ENCODE data around the gene LDLRAD3. TPM values are rescaled to one million over a fixed set of nuclear protein-coding genes. Genes with fewer than 3 reads are reported as not detected.

LDLRAD3 gene
- total RNA-seq, 1 donor: 3.1 TPM

- Histone ChIP-seq H3K4me1 (ENCODE audit: insufficient read depth, low read length) (no peaks in the 10 kb centered on the region), H3K4me3 (ENCODE audit: low read length) (no peak overlapping the region), H3K9me3 (ENCODE audit: low read depth, low read length) (no peaks in the 10 kb centered on the region), H3K27me3 (ENCODE audit: insufficient read depth, low read length) (no peaks in the 10 kb centered on the region)
These were observed 80.1 kb downstream of the LDLRAD3 start for GRCh38 chr11:36023922-36024321.

DNA sequence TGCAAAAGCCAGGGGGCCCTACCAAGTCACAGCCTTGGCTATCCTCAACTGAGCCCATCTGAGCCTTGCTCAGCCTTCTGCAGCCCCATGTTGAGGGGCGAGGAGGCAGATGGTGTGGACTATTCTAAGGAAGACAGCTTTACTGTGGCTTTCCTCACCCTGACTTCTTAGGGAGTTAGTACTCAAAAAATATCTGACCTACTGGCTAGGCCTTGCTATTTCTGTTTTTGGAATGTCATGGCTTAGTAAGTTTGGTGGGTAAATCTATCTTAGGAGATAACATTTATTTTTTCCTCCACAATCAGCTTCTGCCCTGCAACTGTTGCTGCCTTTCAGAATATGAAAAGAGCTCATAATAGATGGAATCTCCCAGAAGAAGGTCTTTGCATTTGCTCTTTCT, 80.9 kb downstream of the LDLRAD3 start:
- Histone ChIP-seq H3K9me3 (ENCODE audit: low read depth, low read length) (no peaks in the 10 kb centered on the region), H3K4me3 (ENCODE audit: low read length) (no peak overlapping the region)

GRCh38 chr11:36026315-36026968, 82.6 kb downstream of the LDLRAD3 start:
- Histone ChIP-seq H3K9me3 (ENCODE audit: low read depth, low read length) (no peaks in the 10 kb centered on the region), H3K4me1 (ENCODE audit: insufficient read depth, low read length) (no peaks in the 10 kb centered on the region), H3K4me3 (ENCODE audit: low read length) (no peak overlapping the region), H3K27me3 (ENCODE audit: insufficient read depth, low read length) (no peaks in the 10 kb centered on the region)

More for the DNA sequence above, 80.9 kb downstream of the LDLRAD3 start:
- Histone ChIP-seq H3K27me3 (ENCODE audit: insufficient read depth, low read length) (no peaks in the 10 kb centered on the region), H3K4me1 (ENCODE audit: insufficient read depth, low read length) (no peaks in the 10 kb centered on the region)

GRCh38 chr11:36027731-36028130, 83.9 kb downstream of the LDLRAD3 start:
- H3K27me3 ChIP-seq (ENCODE audit: insufficient read depth, low read length): no peaks in the 10 kb centered on the region
- no peak overlapping the region for H3K4me3 ChIP-seq (ENCODE audit: low read length)
- no peaks in the 10 kb centered on the region for H3K9me3 ChIP-seq (ENCODE audit: low read depth, low read length)
- H3K4me1 ChIP-seq (ENCODE audit: insufficient read depth, low read length): no peaks in the 10 kb centered on the region

GRCh38 chr11:36029616-36030015, 85.8 kb downstream of the LDLRAD3 start:
- Histone ChIP-seq H3K4me1 (ENCODE audit: insufficient read depth, low read length) (no peaks in the 10 kb centered on the region), H3K27me3 (ENCODE audit: insufficient read depth, low read length) (no peaks in the 10 kb centered on the region), H3K4me3 (ENCODE audit: low read length) (no peak overlapping the region), H3K9me3 (ENCODE audit: low read depth, low read length) (no peaks in the 10 kb centered on the region)

DNA sequence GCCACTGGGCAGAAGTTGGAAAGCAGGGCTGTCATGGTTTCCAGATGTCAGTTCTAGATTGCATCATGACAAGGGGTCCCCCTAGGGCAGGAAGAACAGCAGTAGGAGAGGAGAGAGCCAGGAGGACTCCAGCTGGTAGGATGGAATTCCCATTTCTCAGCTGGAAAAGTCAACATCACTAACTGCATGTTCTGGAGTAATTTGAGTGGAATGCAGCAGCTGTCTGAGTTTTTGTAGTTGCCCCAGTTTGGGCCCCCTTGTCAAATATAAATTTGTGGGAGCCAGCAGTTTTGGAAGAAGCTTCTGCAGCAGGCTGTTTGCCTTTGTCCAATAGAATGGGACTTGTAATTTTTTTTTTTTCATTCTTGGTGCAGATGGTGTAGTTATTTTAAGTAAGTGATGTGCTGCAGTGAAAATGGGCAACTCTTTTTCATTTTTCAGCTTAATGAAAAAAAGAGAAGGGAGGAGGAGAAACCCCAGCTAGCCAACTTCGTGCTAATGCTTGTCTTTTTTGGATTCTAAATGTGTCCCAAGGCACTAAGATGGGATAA, 86.9 kb downstream of the LDLRAD3 start:
- Histone ChIP-seq H3K27me3 (ENCODE audit: insufficient read depth, low read length) (no peaks in the 10 kb centered on the region), H3K4me3 (ENCODE audit: low read length) (no peak overlapping the region), H3K9me3 (ENCODE audit: low read depth, low read length) (no peaks in the 10 kb centered on the region), H3K4me1 (ENCODE audit: insufficient read depth, low read length) (no peaks in the 10 kb centered on the region)

DNA sequence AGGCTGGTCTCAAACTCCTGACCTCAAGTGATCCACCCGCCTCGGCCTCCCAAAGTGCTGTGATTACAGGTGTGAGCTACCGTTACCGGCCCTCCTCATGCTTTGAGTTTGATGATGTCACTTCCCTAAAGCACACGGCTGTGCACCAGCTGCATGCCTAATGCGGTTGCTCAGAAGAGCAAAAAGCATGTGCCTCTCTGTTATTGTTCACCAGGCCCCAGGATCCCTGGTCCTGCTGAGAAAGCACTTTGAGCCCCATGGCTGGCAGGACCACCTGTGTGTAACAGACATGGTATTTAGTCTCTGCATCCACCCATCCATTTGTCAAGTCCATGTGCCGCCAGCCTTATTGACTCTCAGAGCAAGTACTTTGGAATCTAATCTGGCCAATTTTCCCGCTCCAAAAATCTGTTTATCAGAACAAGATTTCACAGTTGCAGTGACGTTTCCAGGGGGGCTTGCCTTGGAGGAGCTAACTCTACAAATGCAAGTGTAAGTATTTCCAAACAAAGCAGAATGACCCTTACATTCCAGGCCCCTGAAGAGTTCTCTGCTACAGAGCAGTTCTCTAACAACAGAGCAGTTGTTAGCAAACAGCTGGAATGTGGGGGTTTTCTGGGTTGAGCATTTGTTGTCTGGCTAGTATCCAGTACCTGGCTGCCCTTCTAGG, 89.4 kb downstream of the LDLRAD3 start:
- H3K27me3 ChIP-seq (ENCODE audit: insufficient read depth, low read length): no peaks in the 10 kb centered on the region
- H3K4me3 ChIP-seq (ENCODE audit: low read length): no peak overlapping the region
- no peaks in the 10 kb centered on the region for H3K4me1 ChIP-seq (ENCODE audit: insufficient read depth, low read length)
- H3K9me3 ChIP-seq (ENCODE audit: low read depth, low read length): no peaks in the 10 kb centered on the region

GRCh38 chr11:36033936-36034335, 90.1 kb downstream of the LDLRAD3 start:
- Histone ChIP-seq H3K27me3 (ENCODE audit: insufficient read depth, low read length) (no peaks in the 10 kb centered on the region), H3K4me1 (ENCODE audit: insufficient read depth, low read length) (no peaks in the 10 kb centered on the region), H3K4me3 (ENCODE audit: low read length) (no peak overlapping the region), H3K9me3 (ENCODE audit: low read depth, low read length) (no peaks in the 10 kb centered on the region)

DNA sequence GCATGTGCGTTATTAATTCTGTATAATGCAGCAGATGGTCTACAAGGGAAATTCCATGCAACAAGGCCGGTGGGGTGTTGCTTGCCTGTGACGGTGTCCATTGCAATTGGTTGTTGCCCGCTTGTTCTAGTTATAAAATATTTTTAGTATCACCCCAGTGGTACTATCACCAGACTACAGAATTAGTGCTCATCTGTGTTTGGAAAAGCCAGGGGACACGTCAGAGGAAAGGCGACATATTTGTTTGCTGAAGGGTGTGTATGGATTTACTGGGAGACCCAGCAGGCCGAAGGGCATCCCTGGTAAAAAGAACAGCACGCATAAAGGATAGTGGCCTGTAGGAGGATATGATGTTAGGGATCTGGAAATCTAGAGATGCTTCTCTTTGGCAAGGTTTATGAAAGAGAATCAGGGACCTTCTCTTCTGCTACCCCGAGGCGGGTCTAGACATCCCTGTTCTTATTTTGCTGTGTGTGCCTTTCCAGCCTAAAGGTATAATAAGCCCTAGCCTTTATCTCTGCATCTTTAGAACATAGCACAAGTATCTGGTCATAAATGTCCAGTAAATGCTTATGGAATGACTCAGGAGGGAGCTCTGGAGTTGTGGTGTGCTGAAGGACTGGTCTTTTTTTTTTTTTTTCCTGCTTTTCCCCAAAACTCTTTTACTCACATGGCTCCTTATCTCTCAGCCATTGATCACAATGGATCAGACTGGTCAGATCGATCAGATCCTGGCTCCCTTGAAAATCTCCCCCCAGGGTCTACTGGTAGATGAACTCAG, 90.9 kb downstream of the LDLRAD3 start:
- no peaks in the 10 kb centered on the region for H3K9me3 ChIP-seq (ENCODE audit: low read depth, low read length)
- H3K27me3 ChIP-seq (ENCODE audit: insufficient read depth, low read length): no peaks in the 10 kb centered on the region
- no peak overlapping the region for H3K4me3 ChIP-seq (ENCODE audit: low read length)
- no peaks in the 10 kb centered on the region for H3K4me1 ChIP-seq (ENCODE audit: insufficient read depth, low read length)

GRCh38 chr11:36035454-36035853, 91.6 kb downstream of the LDLRAD3 start:
- H3K4me1 ChIP-seq (ENCODE audit: insufficient read depth, low read length): no peaks in the 10 kb centered on the region
- H3K9me3 ChIP-seq (ENCODE audit: low read depth, low read length): no peaks in the 10 kb centered on the region
- H3K4me3 ChIP-seq (ENCODE audit: low read length): no peak overlapping the region
- no peaks in the 10 kb centered on the region for H3K27me3 ChIP-seq (ENCODE audit: insufficient read depth, low read length)

GRCh38 chr11:36035999-36036398, 92.1 kb downstream of the LDLRAD3 start:
- H3K27me3 ChIP-seq (ENCODE audit: insufficient read depth, low read length): no peaks in the 10 kb centered on the region
- H3K4me1 ChIP-seq (ENCODE audit: insufficient read depth, low read length): no peaks in the 10 kb centered on the region
- no peaks in the 10 kb centered on the region for H3K9me3 ChIP-seq (ENCODE audit: low read depth, low read length)
- no peak overlapping the region for H3K4me3 ChIP-seq (ENCODE audit: low read length)

DNA sequence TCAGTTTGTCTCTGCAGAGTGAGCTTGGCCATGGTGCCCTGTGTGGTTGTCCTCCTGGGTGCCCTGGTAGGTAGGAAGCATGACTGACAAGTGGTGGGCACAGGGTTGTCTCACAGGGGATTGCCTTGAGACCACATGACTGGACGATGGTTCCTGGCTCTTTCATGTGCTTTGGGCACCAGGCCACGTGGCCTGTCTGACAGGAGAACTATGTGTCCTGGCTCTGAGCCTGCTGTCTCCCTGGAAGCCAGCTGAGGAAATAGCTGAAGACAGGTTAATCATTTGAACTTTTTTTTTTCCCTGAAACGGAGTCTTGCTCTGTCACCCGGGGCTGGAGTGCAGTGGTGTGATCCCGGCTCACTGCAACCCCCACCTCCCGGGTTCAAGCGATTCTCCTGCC, 93.2 kb downstream of the LDLRAD3 start:
- Histone ChIP-seq H3K4me1 (ENCODE audit: insufficient read depth, low read length) (no peaks in the 10 kb centered on the region), H3K27me3 (ENCODE audit: insufficient read depth, low read length) (no peaks in the 10 kb centered on the region), H3K4me3 (ENCODE audit: low read length) (no peak overlapping the region), H3K9me3 (ENCODE audit: low read depth, low read length) (no peaks in the 10 kb centered on the region)

DNA sequence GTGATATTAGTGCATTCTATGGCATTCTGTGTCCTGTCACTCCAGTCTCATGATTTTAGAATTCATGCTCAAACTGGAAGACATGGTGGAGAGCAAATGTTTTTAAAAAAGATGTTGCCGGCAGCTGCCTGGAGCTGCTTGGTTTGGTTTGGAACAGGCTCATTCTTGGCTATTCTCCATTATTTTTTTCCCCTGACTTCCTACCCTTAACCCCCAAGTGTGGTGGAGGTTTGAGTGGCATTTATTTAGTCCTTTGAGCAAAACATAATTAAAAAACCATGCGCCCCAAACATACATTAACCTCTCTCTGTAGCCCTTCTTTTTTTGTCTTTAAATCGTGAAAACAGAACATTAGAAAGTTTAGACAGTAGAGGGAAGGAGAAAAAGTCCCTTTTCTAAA, 94.7 kb downstream of the LDLRAD3 start:
- Histone ChIP-seq H3K27me3 (ENCODE audit: insufficient read depth, low read length) (no peaks in the 10 kb centered on the region), H3K4me3 (ENCODE audit: low read length) (no peak overlapping the region), H3K4me1 (ENCODE audit: insufficient read depth, low read length) (no peaks in the 10 kb centered on the region), H3K9me3 (ENCODE audit: low read depth, low read length) (no peaks in the 10 kb centered on the region)

GRCh38 chr11:36039471-36039870, 95.6 kb downstream of the LDLRAD3 start:
- Histone ChIP-seq H3K9me3 (ENCODE audit: low read depth, low read length) (no peaks in the 10 kb centered on the region), H3K27me3 (ENCODE audit: insufficient read depth, low read length) (no peaks in the 10 kb centered on the region), H3K4me3 (ENCODE audit: low read length) (no peak overlapping the region)

GRCh38 chr11:36041988-36042611, 98.2 kb downstream of the LDLRAD3 start:
- no peaks in the 10 kb centered on the region for H3K4me1 ChIP-seq (ENCODE audit: insufficient read depth, low read length)
- no peaks in the 10 kb centered on the region for H3K9me3 ChIP-seq (ENCODE audit: low read depth, low read length)
- H3K27me3 ChIP-seq (ENCODE audit: insufficient read depth, low read length): no peaks in the 10 kb centered on the region
- H3K4me3 ChIP-seq (ENCODE audit: low read length): no peak overlapping the region

More at GRCh38 chr11:36039471-36039870, 95.6 kb downstream of the LDLRAD3 start:
- no peaks in the 10 kb centered on the region for H3K4me1 ChIP-seq (ENCODE audit: insufficient read depth, low read length)

Data from mononuclear cell (primary cell).